Loucy (cell line): Measurements from ENCODE around the gene VPS18.
A peak's percentile ranks its signal among the peaks of the same experiment; 100 is the strongest.

Source experiments
- H2AFZ ChIP-seq: fragments of 200-600 bp; sonication (generic); 2 replicates; pipeline ENCODE4 v1.6.0; 2016; ENCODE audit warnings: antibody characterized with exemption, mild to moderate bottlenecking, low read length, moderate library complexity
- H3F3A ChIP-seq: fragments of 200-600 bp; 2 replicates; pipeline ENCODE4 v1.6.0; 2016; ENCODE audit warnings: antibody characterized with exemption, low read depth, mild to moderate bottlenecking
- H3K27me3 ChIP-seq: fragments of 200-600 bp; sonication (generic); 2 replicates; pipeline ENCODE4 v1.6.1; 2014; ENCODE audit warnings: low read length, mild to moderate bottlenecking; ENCODE audit not compliant: insufficient read depth, poor library complexity, severe bottlenecking
- H3K36me3 ChIP-seq: fragments of 200-600 bp; sonication (generic); 2 replicates; pipeline ENCODE4 v1.6.1; 2016; ENCODE audit warnings: low read length; ENCODE audit not compliant: insufficient read depth
- H3K4me1 ChIP-seq: fragments of 200-600 bp; sonication (generic); 2 replicates; pipeline ENCODE4 v1.5.1; 2014; ENCODE audit warnings: low read length, mild to moderate bottlenecking; ENCODE audit not compliant: insufficient read depth, poor library complexity, severe bottlenecking
- H3K4me2 ChIP-seq: fragments of 200-600 bp; sonication (generic); 2 replicates; pipeline ENCODE4 v1.6.0; 2014; ENCODE audit warnings: antibody characterized with exemption, low read length, low read depth, mild to moderate bottlenecking; ENCODE audit not compliant: poor library complexity, severe bottlenecking
- H3K4me3 ChIP-seq: fragments of 200-600 bp; sonication (generic); 2 replicates; pipeline ENCODE4 v1.5.1; 2014; ENCODE audit warnings: low read length, mild to moderate bottlenecking, mixed read lengths; ENCODE audit not compliant: poor library complexity, severe bottlenecking
- H3K79me2 ChIP-seq: fragments of 200-600 bp; sonication (generic); 2 replicates; pipeline ENCODE4 v1.6.1; 2014; ENCODE audit warnings: low read length; ENCODE audit not compliant: insufficient read depth
- H3K9ac ChIP-seq: fragments of 200-600 bp; sonication (generic); 2 replicates; pipeline ENCODE4 v1.6.0; 2014; ENCODE audit warnings: mild to moderate bottlenecking, low read depth, low read length, moderate library complexity; ENCODE audit not compliant: poor library complexity, severe bottlenecking
- H3K9me2 ChIP-seq: fragments of 200-600 bp; sonication (generic); replicated peaks from 2 replicates; pipeline ENCODE4 v1.6.1; 2016; ENCODE audit warnings: low read depth, low read length, mixed read lengths
- H3K9me3 ChIP-seq: fragments of 200-600 bp; sonication (generic); 2 replicates; pipeline ENCODE4 v1.6.1; 2014; ENCODE audit warnings: mild to moderate bottlenecking, antibody characterized with exemption, low read length, low read depth; ENCODE audit not compliant: insufficient read depth
- H4K20me1 ChIP-seq: fragments of 200-600 bp; sonication (generic); 2 replicates; pipeline ENCODE4 v1.6.0; 2014; ENCODE audit warnings: antibody characterized with exemption, low read length, mild to moderate bottlenecking; ENCODE audit not compliant: insufficient read depth, poor library complexity, severe bottlenecking
- CTCF ChIP-seq: fragments of 200-600 bp; sonication (generic); conservative IDR thresholded peaks from 2 replicates; pipeline ENCODE4 v1.5.1; 2014; ENCODE audit warnings: mild to moderate bottlenecking, antibody characterized with exemption, low read length
- EZH2phosphoT487 ChIP-seq: fragments of 200-600 bp; IDR thresholded peaks from 2 replicates; pipeline ENCODE4 v1.6.1; 2018; ENCODE audit warnings: antibody characterized with exemption, mild to moderate bottlenecking, moderate library complexity, borderline replicate concordance

Gene VPS18

GRCh38 chr15:40886586-40886985, 7.7 kb upstream of the VPS18 start:
- H3K79me2 ChIP-seq: no peaks in the 10 kb centered on the region
- TF ChIP-seq EZH2phosphoT487 (no peak), CTCF (no peak)

GRCh38 chr15:40889112-40889511, 5.1 kb upstream of the VPS18 start:
- Histone ChIP-seq H3K4me1 (peaks cover 5% of the 10 kb centered on the region), H3F3A (no peaks in the 10 kb centered on the region), H3K9me3 (no peaks in the 10 kb centered on the region), H3K36me3 (no peaks in the 10 kb centered on the region), H3K9me2 (no peaks in the 10 kb centered on the region), H3K27me3 (no peaks in the 10 kb centered on the region), H3K4me3 (no peak overlapping the region), H3K79me2 (no peaks in the 10 kb centered on the region), H3K9ac (no peak overlapping the region), H2AFZ (no peak overlapping the region), H3K4me2 (no peak overlapping the region), H4K20me1 (no peaks in the 10 kb centered on the region)
- TF ChIP-seq CTCF: no peak
- TF ChIP-seq EZH2phosphoT487: no peak

More at GRCh38 chr15:40886586-40886985, 7.7 kb upstream of the VPS18 start:
- H3K4me1 ChIP-seq: peaks cover 5% of the 10 kb centered on the region
- H2AFZ ChIP-seq: no peak overlapping the region
- no peaks in the 10 kb centered on the region for H3K27me3 ChIP-seq
- H3K9ac ChIP-seq: no peak overlapping the region
- no peaks in the 10 kb centered on the region for H3K9me3 ChIP-seq
- no peak overlapping the region for H3K4me3 ChIP-seq
- H3K4me2 ChIP-seq: no peak overlapping the region
- no peaks in the 10 kb centered on the region for H3K36me3 ChIP-seq
- H3K9me2 ChIP-seq: no peaks in the 10 kb centered on the region
- no peaks in the 10 kb centered on the region for H4K20me1 ChIP-seq
- no peaks in the 10 kb centered on the region for H3F3A ChIP-seq

- no peak overlapping the region for H3K4me3 ChIP-seq
- H3K27me3 ChIP-seq: no peaks in the 10 kb centered on the region
- H4K20me1 ChIP-seq: peaks cover 9% of the 10 kb centered on the region
- no peaks in the 10 kb centered on the region for H3K9me2 ChIP-seq
- no peaks in the 10 kb centered on the region for H3K36me3 ChIP-seq
- TF ChIP-seq EZH2phosphoT487 (no peak), CTCF (no peak)
- no peak overlapping the region for H3K9ac ChIP-seq
- H3K4me1 ChIP-seq: peaks cover 11% of the 10 kb centered on the region
- no peaks in the 10 kb centered on the region for H3F3A ChIP-seq
- H3K9me3 ChIP-seq: no peaks in the 10 kb centered on the region
- peak overlapping the region; percentile 91; the same call in 1 of the 2 replicates for H2AFZ ChIP-seq
- H3K79me2 ChIP-seq: peaks cover 19% of the 10 kb centered on the region
- no peak overlapping the region for H3K4me2 ChIP-seq
These were observed 3.1 kb upstream of the VPS18 start for GRCh38 chr15:40891138-40891537.
